ENCODE results near the gene PRICKLE2.
A peak's percentile ranks its signal among the peaks of the same experiment; 100 is the strongest.

PRICKLE2 gene

DNA sequence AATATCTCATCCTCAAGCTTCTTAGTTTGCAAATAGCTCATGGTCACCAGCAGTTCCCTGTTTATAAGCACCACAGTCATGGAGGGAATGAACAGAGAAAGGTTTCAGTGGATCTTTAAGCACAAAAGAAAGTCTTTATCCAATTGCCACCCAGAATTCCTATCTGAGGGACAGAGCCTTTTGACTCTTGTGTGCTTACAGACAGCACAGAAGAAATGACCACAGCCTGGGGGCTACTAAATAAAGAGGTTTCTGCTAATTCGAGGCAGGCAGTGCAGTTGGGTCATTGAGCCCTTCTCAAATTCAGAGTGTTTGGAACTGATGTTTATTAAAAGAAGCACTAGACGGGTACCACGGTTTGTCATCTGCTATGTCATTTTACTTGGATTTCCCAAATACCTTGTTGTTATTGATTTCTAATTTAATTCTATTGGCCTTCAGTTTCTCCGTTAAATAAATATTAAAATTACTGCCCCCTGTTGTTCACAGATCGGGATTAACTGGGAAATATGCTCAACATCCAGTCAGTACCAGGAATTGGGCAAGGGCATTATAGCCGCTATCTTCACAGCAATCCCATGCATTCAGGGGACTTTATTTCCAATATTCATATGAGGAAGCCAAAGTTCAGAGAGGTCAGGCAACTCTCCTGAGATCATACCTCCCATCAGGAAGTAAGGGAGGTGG is 3.6 kb downstream of the PRICKLE2 start:
- peak overlapping the region; percentile 10 to 88 for H3K27ac ChIP-seq
- TF ChIP-seq CTCF (IDR thresholded peaks at IDR 0.05) = no peak

GRCh38 chr3:64220161-64220914 is 4.9 kb downstream of the PRICKLE2 start:
- Histone ChIP-seq H3K27ac (peak overlapping the region; percentile 75 to 88), H3K4me3 (peak overlapping the region; percentile 35)
- no peak for TF ChIP-seq CTCF (IDR thresholded peaks at IDR 0.05)
- DNase-seq (ENCODE audit: low spot score) = no peak

More for the DNA sequence above, 3.6 kb downstream of the PRICKLE2 start:
- no peak for DNase-seq (ENCODE audit: low spot score)
- peak overlapping the region; percentile 61 for H3K4me3 ChIP-seq

DNA sequence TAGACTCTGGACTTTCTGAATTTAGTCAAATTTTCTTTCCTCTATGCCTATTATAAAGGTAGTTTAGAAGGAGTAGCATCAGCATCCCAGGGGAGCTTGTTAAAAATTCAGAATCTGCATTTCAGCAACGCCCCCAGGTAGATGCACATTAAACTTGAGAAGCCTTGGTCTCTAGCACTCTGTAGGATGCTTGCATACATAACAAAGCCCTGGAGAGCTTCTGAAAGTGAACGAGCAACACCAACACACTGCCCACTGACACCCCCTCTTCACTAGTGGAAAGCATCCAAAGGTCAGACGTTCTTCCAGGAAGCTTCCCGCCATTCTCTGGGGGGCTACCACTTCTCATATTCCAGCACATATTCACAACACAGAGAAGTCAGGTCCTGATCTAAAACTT is 6.5 kb downstream of the PRICKLE2 start:
- Histone ChIP-seq H3K4me3 (no peak overlapping the region), H3K27ac (peak overlapping the region in 1 of 2 donors; percentile 88)
- no peak for DNase-seq (ENCODE audit: low spot score)
- TF ChIP-seq CTCF (IDR thresholded peaks at IDR 0.05) = no peak

DNA sequence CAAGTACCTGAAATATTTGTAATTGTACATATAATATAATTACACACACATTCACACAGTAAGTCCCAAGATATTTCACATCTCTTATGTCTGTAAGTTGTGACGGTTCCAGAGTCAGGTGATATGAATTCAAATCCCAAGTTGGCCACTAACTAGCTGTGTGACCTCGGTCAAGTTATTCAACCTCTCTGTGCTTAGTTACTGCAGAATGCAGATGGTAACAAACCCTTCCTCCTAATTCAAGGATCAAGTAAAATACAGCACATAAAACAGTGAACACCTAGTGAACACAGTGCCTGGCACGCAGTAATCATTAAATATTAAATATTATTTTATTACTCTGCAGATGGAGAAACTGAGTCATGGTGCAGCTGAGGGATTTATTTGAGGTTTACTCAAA is 6.9 kb downstream of the PRICKLE2 start:
- Histone ChIP-seq H3K4me3 (no peak overlapping the region), H3K27ac (no peak overlapping the region)
- no peak for DNase-seq (ENCODE audit: low spot score)
- TF ChIP-seq CTCF (IDR thresholded peaks at IDR 0.05) = no peak

DNA sequence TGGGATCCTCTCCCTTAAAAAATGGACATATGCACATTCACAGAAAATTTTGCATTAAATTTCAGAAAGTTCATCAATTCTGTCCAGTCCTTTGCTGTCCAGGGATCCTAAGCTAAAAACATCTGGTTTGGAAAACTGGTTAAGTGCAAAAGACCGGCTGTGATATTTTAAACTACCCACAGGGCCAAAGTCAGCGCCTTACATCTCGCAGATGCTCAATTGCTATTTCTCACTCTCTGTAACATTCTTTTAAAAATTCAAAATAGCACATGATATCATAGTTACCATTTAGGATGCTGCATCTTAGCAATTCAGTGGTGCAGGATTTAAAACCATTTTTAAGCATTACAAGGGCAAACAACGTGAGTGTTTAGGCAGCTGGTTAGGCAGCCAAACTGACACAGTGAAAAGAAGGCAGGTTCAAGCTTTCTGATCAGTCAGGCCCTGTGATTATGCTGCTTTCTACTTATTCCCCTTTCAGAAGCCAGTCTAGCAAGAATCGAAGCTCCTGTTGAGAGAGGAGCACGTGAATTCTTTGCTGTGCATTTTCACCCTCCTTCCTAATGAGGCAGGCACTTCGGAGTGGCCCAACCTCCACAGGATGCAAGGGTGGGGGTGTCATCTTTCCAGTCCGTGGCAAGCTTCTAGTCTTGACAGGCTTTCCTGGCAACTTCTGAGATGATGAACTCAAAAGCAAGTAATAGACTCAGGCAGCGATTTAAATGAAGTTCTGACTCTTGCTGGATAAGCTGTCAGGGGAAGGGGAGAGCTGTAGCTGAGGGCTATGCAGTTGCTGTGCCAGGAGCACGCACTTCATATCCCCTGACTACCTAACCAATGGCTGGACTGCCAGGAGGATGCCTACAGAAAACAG is 8.8 kb downstream of the PRICKLE2 start:
- H3K4me3 ChIP-seq = peak overlapping the region; percentile 8
- no peak for DNase-seq (ENCODE audit: low spot score)
- H3K27ac ChIP-seq = peak overlapping the region; percentile 55 to 83
- TF ChIP-seq CTCF (IDR thresholded peaks at IDR 0.05) = no peak

DNA sequence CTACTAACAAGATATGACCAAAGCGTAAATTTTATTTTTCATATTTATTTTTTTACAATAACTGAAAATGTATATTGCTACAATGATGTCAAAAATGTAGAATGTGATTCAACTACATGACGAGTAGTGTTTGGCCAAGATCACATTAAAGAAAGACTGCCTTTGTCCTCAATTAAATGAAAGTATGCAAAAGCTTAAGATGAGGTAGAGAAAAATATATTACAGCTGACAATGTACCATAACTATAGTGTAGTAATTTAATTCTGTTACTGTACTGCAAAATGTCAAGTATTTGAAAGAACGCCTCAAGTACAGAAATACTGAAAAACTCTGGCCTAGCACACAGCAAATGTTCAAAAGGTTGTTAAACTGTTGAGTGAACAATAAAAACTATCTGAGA is 9.7 kb downstream of the PRICKLE2 start:
- no peak for DNase-seq (ENCODE audit: low spot score)
- TF ChIP-seq CTCF (IDR thresholded peaks at IDR 0.05) = no peak
- Histone ChIP-seq H3K4me3 (no peak overlapping the region), H3K27ac (peak overlapping the region; percentile 83 to 88)

Data from coronary artery (tissue), 2 donors.